GM12891 (cell line): Measurements from ENCODE around the gene LRP5.

Experiments
- POLR2A ChIP-seq: IDR thresholded peaks from 2 replicates; pipeline ENCODE4 v1.6.1; 2011; ENCODE audit warnings: low read depth, low read length, control low read depth
- POLR2AphosphoS5 ChIP-seq: IDR thresholded peaks from 2 replicates; pipeline ENCODE4 v1.6.1; 2011; ENCODE audit warnings: low read depth, low read length, control low read depth
- SPI1 ChIP-seq: IDR thresholded peaks from 2 replicates; pipeline ENCODE4 v1.6.1; 2011; ENCODE audit warnings: low read depth, low read length, control low read depth
- TAF1 ChIP-seq: IDR thresholded peaks from 2 replicates; pipeline ENCODE4 v1.6.1; 2011; ENCODE audit warnings: low read depth, low read length, control low read depth

GRCh38 chr11:68480852-68481510, 168.6 kb downstream of the LRP5 start:
- TF ChIP-seq POLR2A (no peak), POLR2AphosphoS5 (no peak), TAF1 (no peak), SPI1 (no peak)
